PC-3 (cell line): Measurements from ENCODE around the gene PREB.

ENCODE experiments used
- EZH2phosphoT487 ChIP-seq: fragments of 300-600 bp; sonication (generic); IDR thresholded peaks from 2 replicates; pipeline ENCODE4 v1.6.1; 2018; ENCODE audit warnings: mild to moderate bottlenecking, antibody characterized with exemption, low read length, borderline replicate concordance
- TF ChIP-seq, protein P1 (sequence below): fragments of 300-600 bp; sonication (generic); conservative IDR thresholded peaks from 2 replicates; pipeline ENCODE4 v1.5.1; 2017; ENCODE audit warnings: antibody characterized with exemption, low read depth, mild to moderate bottlenecking, low read length

DNA sequence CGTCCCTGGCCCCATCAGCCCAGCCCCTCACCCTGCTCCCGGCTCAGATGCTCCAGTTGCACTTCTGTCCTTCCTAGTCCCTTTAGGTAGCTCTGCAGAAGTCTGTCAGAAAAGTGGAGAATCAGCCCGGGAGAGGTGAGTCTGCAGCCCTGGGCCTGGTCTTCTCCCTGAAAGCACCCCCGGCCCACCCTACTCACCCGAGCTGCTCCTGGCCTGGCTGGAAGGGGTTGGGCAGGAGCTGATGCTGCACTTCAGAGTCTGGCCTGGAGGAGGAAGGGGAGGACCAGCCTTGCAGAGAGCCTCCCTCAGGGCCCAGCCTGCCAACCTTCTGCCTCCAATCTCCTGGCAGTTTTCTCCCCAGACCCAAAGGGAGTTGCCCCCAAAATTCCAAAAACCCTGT lies 32.1 kb downstream of the PREB start:
- TF ChIP-seq EZH2phosphoT487: no peak
- TF ChIP-seq, protein P1, sequence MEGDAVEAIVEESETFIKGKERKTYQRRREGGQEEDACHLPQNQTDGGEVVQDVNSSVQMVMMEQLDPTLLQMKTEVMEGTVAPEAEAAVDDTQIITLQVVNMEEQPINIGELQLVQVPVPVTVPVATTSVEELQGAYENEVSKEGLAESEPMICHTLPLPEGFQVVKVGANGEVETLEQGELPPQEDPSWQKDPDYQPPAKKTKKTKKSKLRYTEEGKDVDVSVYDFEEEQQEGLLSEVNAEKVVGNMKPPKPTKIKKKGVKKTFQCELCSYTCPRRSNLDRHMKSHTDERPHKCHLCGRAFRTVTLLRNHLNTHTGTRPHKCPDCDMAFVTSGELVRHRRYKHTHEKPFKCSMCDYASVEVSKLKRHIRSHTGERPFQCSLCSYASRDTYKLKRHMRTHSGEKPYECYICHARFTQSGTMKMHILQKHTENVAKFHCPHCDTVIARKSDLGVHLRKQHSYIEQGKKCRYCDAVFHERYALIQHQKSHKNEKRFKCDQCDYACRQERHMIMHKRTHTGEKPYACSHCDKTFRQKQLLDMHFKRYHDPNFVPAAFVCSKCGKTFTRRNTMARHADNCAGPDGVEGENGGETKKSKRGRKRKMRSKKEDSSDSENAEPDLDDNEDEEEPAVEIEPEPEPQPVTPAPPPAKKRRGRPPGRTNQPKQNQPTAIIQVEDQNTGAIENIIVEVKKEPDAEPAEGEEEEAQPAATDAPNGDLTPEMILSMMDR: no peak
